NCI-H510A (cell line): ENCODE data around the gene MLEC.
"Not testable (repeated sequence)": the region's sequence is repeated elsewhere in the genome, so short reads cannot be mapped to it uniquely, and the experiment has no call there.

Experiments used
- DNase-seq: peaks from one replicate; lab custom pipeline; 2025; lab: John Stamatoyannopoulos, UW

Gene MLEC

GRCh38 chr12:120662879-120663278, 24.1 kb upstream of the MLEC start:
- DNase-seq: no peak

- no peak for DNase-seq
These were observed 23.2 kb upstream of the MLEC start for GRCh38 chr12:120663741-120664140.

GRCh38 chr12:120666571-120667390, 20.2 kb upstream of the MLEC start:
- DNase-seq: no peak

- DNase-seq: no peak
These were observed 18.7 kb upstream of the MLEC start for GRCh38 chr12:120668091-120668867.

GRCh38 chr12:120668868-120669840, 17.8 kb upstream of the MLEC start:
- DNase-seq: no peak

GRCh38 chr12:120670237-120670636, 16.7 kb upstream of the MLEC start:
- not testable (repeated sequence) for DNase-seq

- DNase-seq: no peak
These were observed 16.3 kb upstream of the MLEC start for GRCh38 chr12:120670667-120671066.

- no peak for DNase-seq
These were observed 12.8 kb upstream of the MLEC start for GRCh38 chr12:120674097-120674636.

- DNase-seq: no peak
These were observed 9.0 kb upstream of the MLEC start for GRCh38 chr12:120677765-120678473.

- no peak for DNase-seq
These were observed 8.4 kb upstream of the MLEC start for GRCh38 chr12:120678572-120678971.

GRCh38 chr12:120680165-120680738, 6.7 kb upstream of the MLEC start:
- DNase-seq: no peak

GRCh38 chr12:120684523-120684932, 2.4 kb upstream of the MLEC start:
- DNase-seq: no peak

GRCh38 chr12:120685522-120685921, 1.4 kb upstream of the MLEC start:
- no peak for DNase-seq

- peak; percentile 99 for DNase-seq
These were observed 729 bp upstream of the MLEC start for GRCh38 chr12:120686151-120686689.

- DNase-seq: no peak
These were observed 785 bp downstream of the MLEC start for GRCh38 chr12:120687578-120688289.

- DNase-seq: no peak
These were observed 1.6 kb downstream of the MLEC start for GRCh38 chr12:120688527-120689071.

GRCh38 chr12:120689397-120690082, 2.6 kb downstream of the MLEC start:
- DNase-seq: no peak

GRCh38 chr12:120690083-120690450, 3.1 kb downstream of the MLEC start:
- no peak for DNase-seq

- DNase-seq: no peak
These were observed 4.0 kb downstream of the MLEC start for GRCh38 chr12:120690978-120691377.
